ENCODE measurements around the gene MSRB1. TPM values are rescaled to one million over a fixed set of nuclear protein-coding genes. Genes with fewer than 3 reads are reported as not detected.

MSRB1 gene
- total and polyA plus RNA-seq, 5 experiments from 2014 or later: 9.9 to 19.1 (median 13.9) TPM

GRCh38 chr16:1890708-1891050, 52.3 kb downstream of the MSRB1 start:
- Mint-ChIP-seq H3K27me3 (peaks cover 9 to 20% (median 12%) of the 10 kb centered on the region in 5 donors), H3K9me3 (no peaks in the 10 kb centered on the region), H3K4me3 (no peak overlapping the region), H3K36me3 (no peaks in the 10 kb centered on the region), H3K4me1 (no peaks in the 10 kb centered on the region), H3K27ac (no peak overlapping the region)
- DNase-seq: no peak
- ATAC-seq: no peak
- POLR2A ChIA-PET: no interaction called here

GRCh38 chr16:1890024-1890707, 52.8 kb downstream of the MSRB1 start:
- ATAC-seq (no peak), DNase-seq (no peak)
- H3K4me3 Mint-ChIP-seq: no peak overlapping the region
- H3K36me3 Mint-ChIP-seq: no peaks in the 10 kb centered on the region
- H3K9me3 Mint-ChIP-seq: no peaks in the 10 kb centered on the region
- H3K4me1 Mint-ChIP-seq: no peaks in the 10 kb centered on the region
- H3K27me3 Mint-ChIP-seq: peaks cover 9 to 20% (median 12%) of the 10 kb centered on the region in 5 donors
- POLR2A ChIA-PET: no interaction called here
- H3K27ac Mint-ChIP-seq: peak overlapping the region in 1 of 10 donors; percentile 50

Other genes starting within 250 kb of the MSRB1 start
- 100 to 1,000 TPM; 315 to 342 TPM for gene MAPK8IP3, start 237.0 kb downstream of the MSRB1 start, total RNA-seq
- 1 to 10 TPM in 2 of 3 donors, under 1 TPM in 1; 0.87 to 2.8 (median 2.5) TPM for gene MAPK8IP3, start 237.0 kb downstream of the MSRB1 start, polyA plus RNA-seq
- 10 to 100 TPM; 70.6 to 79.9 TPM for gene NME3, start 171.7 kb downstream of the MSRB1 start, total RNA-seq
- 10 to 100 TPM; 60.0 to 84.2 (median 62.9) TPM for gene NME3, start 171.7 kb downstream of the MSRB1 start, polyA plus RNA-seq
- 10 to 100 TPM; 28.4 to 31.5 TPM for gene EME2, start 170.4 kb downstream of the MSRB1 start, total RNA-seq
- gene EME2, start 170.4 kb downstream of the MSRB1 start, polyA plus RNA-seq: 1 to 10 TPM in 2 of 3 donors, under 1 TPM in 1; 0.35 to 1.6 (median 1.1) TPM
- 10 to 100 TPM; 53.1 to 55.9 TPM for gene MRPS34, start 170.1 kb downstream of the MSRB1 start, total RNA-seq
- gene MRPS34, start 170.1 kb downstream of the MSRB1 start, polyA plus RNA-seq: 100 to 1,000 TPM; 113 to 145 (median 133) TPM
- 100 to 1,000 TPM; 120 to 123 TPM for gene SPSB3, start 160.6 kb downstream of the MSRB1 start, total RNA-seq
- gene SPSB3, start 160.6 kb downstream of the MSRB1 start, polyA plus RNA-seq: 10 to 100 TPM; 38.0 to 42.0 (median 40.8) TPM
- 10 to 100 TPM; 62.0 to 65.4 TPM for gene NUBP2, start 160.2 kb downstream of the MSRB1 start, total RNA-seq
- 10 to 100 TPM; 87.2 to 90.6 (median 87.3) TPM for gene NUBP2, start 160.2 kb downstream of the MSRB1 start, polyA plus RNA-seq
- gene IGFALS, start 149.5 kb downstream of the MSRB1 start, total RNA-seq: 1 to 10 TPM; 1.7 to 2.1 TPM
- gene IGFALS, start 149.5 kb downstream of the MSRB1 start, polyA plus RNA-seq: not detected
- gene HAGH, start 116.4 kb downstream of the MSRB1 start, total RNA-seq: 10 to 100 TPM; 65.7 to 67.8 TPM
- gene HAGH, start 116.4 kb downstream of the MSRB1 start, polyA plus RNA-seq: 10 to 100 TPM; 38.7 to 60.0 (median 45.0) TPM
- 10 to 100 TPM; 11.1 to 12.1 TPM for gene FAHD1, start 116.0 kb downstream of the MSRB1 start, total RNA-seq
- 10 to 100 TPM; 20.3 to 34.2 (median 32.6) TPM for gene FAHD1, start 116.0 kb downstream of the MSRB1 start, polyA plus RNA-seq
- not detected for gene MEIOB, start 71.0 kb downstream of the MSRB1 start, total RNA-seq
- not detected for gene MEIOB, start 71.0 kb downstream of the MSRB1 start, polyA plus RNA-seq
- gene HS3ST6, start 24.8 kb downstream of the MSRB1 start, total RNA-seq: not detected
- gene HS3ST6, start 24.8 kb downstream of the MSRB1 start, polyA plus RNA-seq: not detected
- gene RPL3L, start 11.5 kb upstream of the MSRB1 start, total RNA-seq: not detected
- gene RPL3L, start 11.5 kb upstream of the MSRB1 start, polyA plus RNA-seq: not detected
- 10 to 100 TPM; 62.5 to 65.6 TPM for gene NDUFB10, start 16.3 kb upstream of the MSRB1 start, total RNA-seq
- 100 to 1,000 TPM; 180 to 217 (median 187) TPM for gene NDUFB10, start 16.3 kb upstream of the MSRB1 start, polyA plus RNA-seq
- gene RPS2, start 21.6 kb upstream of the MSRB1 start, total RNA-seq: 1,000 to 10,000 TPM; 3,016 to 3,025 TPM
- 1,000 to 10,000 TPM; 6,506 to 7,644 (median 7,481) TPM for gene RPS2, start 21.6 kb upstream of the MSRB1 start, polyA plus RNA-seq
- not detected for gene RNF151, start 23.7 kb upstream of the MSRB1 start, total RNA-seq
- not detected for gene RNF151, start 23.7 kb upstream of the MSRB1 start, polyA plus RNA-seq
- gene TBL3, start 28.9 kb upstream of the MSRB1 start, total RNA-seq: 10 to 100 TPM; 30.0 to 33.4 TPM
- 10 to 100 TPM; 44.6 to 61.8 (median 52.2) TPM for gene TBL3, start 28.9 kb upstream of the MSRB1 start, polyA plus RNA-seq
- 1 to 10 TPM; 1.3 to 2.3 TPM for gene NOXO1, start 38.3 kb upstream of the MSRB1 start, total RNA-seq
- gene NOXO1, start 38.3 kb upstream of the MSRB1 start, polyA plus RNA-seq: not detected
- 10 to 100 TPM; 15.9 to 22.3 TPM for gene GFER, start 41.0 kb upstream of the MSRB1 start, total RNA-seq
- gene GFER, start 41.0 kb upstream of the MSRB1 start, polyA plus RNA-seq: 10 to 100 TPM; 21.4 to 30.0 (median 26.3) TPM
- under 1 TPM; 0.60 to 0.77 TPM for gene SYNGR3, start 46.8 kb upstream of the MSRB1 start, total RNA-seq
- gene SYNGR3, start 46.8 kb upstream of the MSRB1 start, polyA plus RNA-seq: 1 to 10 TPM in 1 of 3 donors, under 1 TPM in 1, not detected in 1; 0.77 to 1.1 TPM
- 10 to 100 TPM; 58.6 to 66.2 TPM for gene ZNF598, start 66.6 kb upstream of the MSRB1 start, total RNA-seq
- 1 to 10 TPM; 3.4 to 10.0 (median 3.6) TPM for gene ZNF598, start 66.6 kb upstream of the MSRB1 start, polyA plus RNA-seq
- gene NPW, start 76.6 kb upstream of the MSRB1 start, total RNA-seq: not detected
- not detected for gene NPW, start 76.6 kb upstream of the MSRB1 start, polyA plus RNA-seq
- 1 to 10 TPM; 5.3 to 6.0 TPM for gene NHERF2, start 83.7 kb upstream of the MSRB1 start, total RNA-seq
- 1 to 10 TPM in 1 of 3 donors, under 1 TPM in 2; 0.32 to 1.2 (median 0.46) TPM for gene NHERF2, start 83.7 kb upstream of the MSRB1 start, polyA plus RNA-seq
- gene NTHL1, start 104.6 kb upstream of the MSRB1 start, total RNA-seq: 10 to 100 TPM in 1 of 2 experiments, 1 to 10 TPM in 1; 9.1 to 13.1 TPM
- gene NTHL1, start 104.6 kb upstream of the MSRB1 start, polyA plus RNA-seq: 10 to 100 TPM; 13.1 to 20.0 (median 16.6) TPM
- 100 to 1,000 TPM; 145 to 162 TPM for gene TSC2, start 104.8 kb upstream of the MSRB1 start, total RNA-seq
- 10 to 100 TPM; 23.5 to 42.0 (median 27.2) TPM for gene TSC2, start 104.8 kb upstream of the MSRB1 start, polyA plus RNA-seq
- 100 to 1,000 TPM; 131 to 134 TPM for gene PKD1, start 192.7 kb upstream of the MSRB1 start, total RNA-seq
- 1 to 10 TPM; 3.5 to 9.9 (median 4.8) TPM for gene PKD1, start 192.7 kb upstream of the MSRB1 start, polyA plus RNA-seq
- gene RAB26, start 205.4 kb upstream of the MSRB1 start, total RNA-seq: not detected
- 1 to 10 TPM in 1 of 3 donors, under 1 TPM in 2; 0.27 to 1.2 (median 0.94) TPM for gene RAB26, start 205.4 kb upstream of the MSRB1 start, polyA plus RNA-seq
- gene TRAF7, start 212.6 kb upstream of the MSRB1 start, total RNA-seq: 10 to 100 TPM; 32.3 to 39.5 TPM
- 1 to 10 TPM; 3.5 to 8.8 (median 4.3) TPM for gene TRAF7, start 212.6 kb upstream of the MSRB1 start, polyA plus RNA-seq